Measurements from ENCODE around the gene MAPT. TPM values are rescaled to one million over a fixed set of nuclear protein-coding genes. Genes with fewer than 3 reads are reported as not detected.
"Not testable (repeated sequence)": the region's sequence is repeated elsewhere in the genome, so short reads cannot be mapped to it uniquely, and the experiment has no call there.

MAPT gene
- total RNA-seq, 1 donor from 2014 or later, result 2.4 TPM

GRCh38 chr17:45936610-45937009, 42.3 kb downstream of the MAPT start:
- Mint-ChIP-seq H3K36me3 (no peaks in the 10 kb centered on the region), H3K27ac (no peak overlapping the region), H3K4me1 (no peaks in the 10 kb centered on the region), H3K9me3 (no peaks in the 10 kb centered on the region), H3K4me3 (no peak overlapping the region), H3K27me3 (ENCODE audit: insufficient read depth, low read depth) (peaks cover 19% of the 10 kb centered on the region)
- Histone ChIP-seq H3K4me3 (no peak overlapping the region), H4K20me1 (ENCODE audit: low read depth) (no peaks in the 10 kb centered on the region), H3K27me3 (no peaks in the 10 kb centered on the region), H3F3A (ENCODE audit: low read depth) (no peaks in the 10 kb centered on the region), H3K79me2 (ENCODE audit: low read depth) (no peaks in the 10 kb centered on the region), H3K4me1 (no peaks in the 10 kb centered on the region), H2AFZ (replicated peaks) (no peak overlapping the region), H3K36me3 (no peaks in the 10 kb centered on the region), H3K9me3 (ENCODE audit: low read depth) (no peaks in the 10 kb centered on the region), H3K9ac (no peak overlapping the region), H3K4me2 (no peak overlapping the region), H3K27ac (no peak overlapping the region)
- TF ChIP-seq EZH2phosphoT487 (IDR thresholded peaks at IDR 0.05), result no peak
- TF ChIP-seq, protein P1, sequence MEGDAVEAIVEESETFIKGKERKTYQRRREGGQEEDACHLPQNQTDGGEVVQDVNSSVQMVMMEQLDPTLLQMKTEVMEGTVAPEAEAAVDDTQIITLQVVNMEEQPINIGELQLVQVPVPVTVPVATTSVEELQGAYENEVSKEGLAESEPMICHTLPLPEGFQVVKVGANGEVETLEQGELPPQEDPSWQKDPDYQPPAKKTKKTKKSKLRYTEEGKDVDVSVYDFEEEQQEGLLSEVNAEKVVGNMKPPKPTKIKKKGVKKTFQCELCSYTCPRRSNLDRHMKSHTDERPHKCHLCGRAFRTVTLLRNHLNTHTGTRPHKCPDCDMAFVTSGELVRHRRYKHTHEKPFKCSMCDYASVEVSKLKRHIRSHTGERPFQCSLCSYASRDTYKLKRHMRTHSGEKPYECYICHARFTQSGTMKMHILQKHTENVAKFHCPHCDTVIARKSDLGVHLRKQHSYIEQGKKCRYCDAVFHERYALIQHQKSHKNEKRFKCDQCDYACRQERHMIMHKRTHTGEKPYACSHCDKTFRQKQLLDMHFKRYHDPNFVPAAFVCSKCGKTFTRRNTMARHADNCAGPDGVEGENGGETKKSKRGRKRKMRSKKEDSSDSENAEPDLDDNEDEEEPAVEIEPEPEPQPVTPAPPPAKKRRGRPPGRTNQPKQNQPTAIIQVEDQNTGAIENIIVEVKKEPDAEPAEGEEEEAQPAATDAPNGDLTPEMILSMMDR (IDR thresholded peaks at IDR 0.05), result no peak
- TF ChIP-seq EZH2 (IDR thresholded peaks at IDR 0.05), result no peak
- no peak for DNase-seq (ENCODE audit: low spot score)

GRCh38 chr17:45937186-45937585, 42.8 kb downstream of the MAPT start:
- not testable (repeated sequence) for H3F3A ChIP-seq (ENCODE audit: low read depth); H3K36me3 ChIP-seq; H3K4me1 ChIP-seq; H4K20me1 ChIP-seq (ENCODE audit: low read depth); H3K4me3 Mint-ChIP-seq; H3K9me3 ChIP-seq (ENCODE audit: low read depth); H3K9ac ChIP-seq; H3K79me2 ChIP-seq (ENCODE audit: low read depth); H3K4me2 ChIP-seq; H3K27ac ChIP-seq; H3K9me3 Mint-ChIP-seq; H2AFZ ChIP-seq (replicated peaks); H3K36me3 Mint-ChIP-seq; H3K4me1 Mint-ChIP-seq; H3K27me3 ChIP-seq; DNase-seq (ENCODE audit: low spot score); H3K27ac Mint-ChIP-seq; H3K4me3 ChIP-seq
- peaks cover 20% of the 10 kb centered on the region for H3K27me3 Mint-ChIP-seq (ENCODE audit: insufficient read depth, low read depth)

DNA sequence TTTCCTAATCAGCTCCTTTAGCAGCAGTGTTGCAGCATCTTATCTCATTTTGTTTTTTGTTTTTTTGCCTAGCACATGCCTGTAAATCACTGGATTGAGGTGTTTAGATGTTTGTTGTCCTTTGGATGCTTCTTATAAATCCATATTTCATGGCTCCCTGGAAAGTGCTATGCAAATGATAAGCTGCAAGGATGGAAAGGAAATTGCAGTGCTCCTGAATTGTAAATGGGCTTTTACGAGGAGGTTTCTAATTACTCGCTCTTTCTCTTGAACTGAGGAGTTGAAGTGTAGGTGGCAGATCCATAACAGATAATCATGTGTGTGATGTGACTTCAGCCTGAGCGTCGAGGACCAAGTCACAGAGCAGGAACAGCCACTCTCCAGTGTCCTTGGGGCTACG, 45.0 kb downstream of the MAPT start:
- Mint-ChIP-seq H3K9me3 (no peaks in the 10 kb centered on the region), H3K27ac (no peak overlapping the region), H3K27me3 (ENCODE audit: insufficient read depth, low read depth) (peaks cover 24% of the 10 kb centered on the region), H3K4me3 (no peak overlapping the region), H3K4me1 (peaks cover 5% of the 10 kb centered on the region), H3K36me3 (no peaks in the 10 kb centered on the region)
- TF ChIP-seq, protein P1 (IDR thresholded peaks at IDR 0.05), result no peak
- TF ChIP-seq EZH2 (IDR thresholded peaks at IDR 0.05) (no peak), EZH2phosphoT487 (IDR thresholded peaks at IDR 0.05) (no peak)
- Histone ChIP-seq H3F3A (ENCODE audit: low read depth) (no peaks in the 10 kb centered on the region), H3K4me3 (no peak overlapping the region), H3K9me3 (ENCODE audit: low read depth) (no peaks in the 10 kb centered on the region), H3K79me2 (ENCODE audit: low read depth) (no peaks in the 10 kb centered on the region), H3K36me3 (no peaks in the 10 kb centered on the region), H4K20me1 (ENCODE audit: low read depth) (no peaks in the 10 kb centered on the region), H2AFZ (replicated peaks) (no peak overlapping the region), H3K27me3 (no peaks in the 10 kb centered on the region), H3K4me2 (no peak overlapping the region), H3K4me1 (peaks cover 12% of the 10 kb centered on the region), H3K27ac (no peak overlapping the region), H3K9ac (no peak overlapping the region)
- no peak for DNase-seq (ENCODE audit: low spot score)

GRCh38 chr17:45940293-45940692, 45.9 kb downstream of the MAPT start:
- Histone ChIP-seq H3K79me2 (ENCODE audit: low read depth) (no peaks in the 10 kb centered on the region), H3K9me3 (ENCODE audit: low read depth) (no peaks in the 10 kb centered on the region), H3K36me3 (no peaks in the 10 kb centered on the region), H3K27ac (no peak overlapping the region), H3F3A (ENCODE audit: low read depth) (no peaks in the 10 kb centered on the region), H4K20me1 (ENCODE audit: low read depth) (no peaks in the 10 kb centered on the region), H3K27me3 (no peaks in the 10 kb centered on the region), H3K4me1 (peaks cover 12% of the 10 kb centered on the region), H2AFZ (replicated peaks) (no peak overlapping the region), H3K4me3 (no peak overlapping the region), H3K4me2 (no peak overlapping the region), H3K9ac (no peak overlapping the region)
- Mint-ChIP-seq H3K9me3 (no peaks in the 10 kb centered on the region), H3K4me3 (no peak overlapping the region), H3K4me1 (peaks cover 5% of the 10 kb centered on the region), H3K36me3 (no peaks in the 10 kb centered on the region), H3K27ac (no peak overlapping the region), H3K27me3 (ENCODE audit: insufficient read depth, low read depth) (peaks cover 24% of the 10 kb centered on the region)
- no peak for DNase-seq (ENCODE audit: low spot score)
- TF ChIP-seq, protein P1 (IDR thresholded peaks at IDR 0.05), result no peak
- TF ChIP-seq EZH2 (IDR thresholded peaks at IDR 0.05), result no peak
- TF ChIP-seq EZH2phosphoT487 (IDR thresholded peaks at IDR 0.05), result no peak
